Activated CD8-positive, alpha-beta T cell treated with anti-CD3 and anti-CD28 coated beads for 36 hours (primary cell): ENCODE data around the gene ITGA3. TPM values are rescaled to one million over a fixed set of nuclear protein-coding genes. Genes with fewer than 3 reads are reported as not detected.

Source experiments
- ATAC-seq: fragments of 200-7000 bp; cut with Tn5 transposase; one replicate; pipeline ENCODE4 v1.10.0; 2021; ENCODE audit warnings: mild to moderate bottlenecking, moderate library complexity
- CTCF ChIA-PET: fragments of 350-600 bp; sonication (Branson Sonifier 250); formaldehyde crosslinking; loops from one replicate; lab custom pipeline; 2021; ENCODE audit warnings: antibody characterized with exemption; lab: Charles Lee
- POLR2A ChIA-PET: fragments of 350-600 bp; sonication (Branson Sonifier 250); formaldehyde crosslinking; loops from one replicate; lab custom pipeline; 2021; ENCODE audit warnings: antibody characterized with exemption; lab: Charles Lee
- DNase-seq: peaks from one replicate; pipeline ENCODE4 v3.0.0-alpha.2; 2020
- H3K27ac Mint-ChIP-seq: one replicate; pipeline ENCODE4 v1.8.0; 2021; ENCODE audit warnings: mild to moderate bottlenecking, mixed read lengths
- H3K27me3 Mint-ChIP-seq: one replicate; pipeline ENCODE4 v1.8.0; 2021; ENCODE audit warnings: mixed read lengths
- H3K36me3 Mint-ChIP-seq: one replicate; pipeline ENCODE4 v1.8.0; 2021; ENCODE audit warnings: low read depth, mixed read lengths
- H3K4me1 Mint-ChIP-seq: one replicate; pipeline ENCODE4 v1.8.0; 2021; ENCODE audit warnings: low read depth, mixed read lengths
- H3K4me3 Mint-ChIP-seq: one replicate; pipeline ENCODE4 v1.8.0; 2021; ENCODE audit warnings: mild to moderate bottlenecking, moderate library complexity, mixed read lengths
- H3K9me3 Mint-ChIP-seq: one replicate; pipeline ENCODE4 v1.8.0; 2021; ENCODE audit warnings: mixed read lengths
- intact Hi-C: fragments of 100-400 bp; cut with micrococcal nuclease; formaldehyde crosslinking; loops from one replicate; pipeline ENCODE4 v1.10.0; 2022
- total RNA-seq, 2 experiments: library from RNA; stranded (reverse); gene quantifications; one replicate each; pipeline ENCODE4 v1.2.3, GENCODE V29; 2021
- TF ChIP-seq, protein P1 (sequence below): fragments of 200-600 bp; IDR thresholded peaks from one replicate; pipeline ENCODE4 v1.8.0; 2022; ENCODE audit warnings: antibody characterized with exemption, mild to moderate bottlenecking

ITGA3 gene
- total RNA-seq, 2 experiments from 2014 or later = 4.2 to 7.2 TPM

DNA sequence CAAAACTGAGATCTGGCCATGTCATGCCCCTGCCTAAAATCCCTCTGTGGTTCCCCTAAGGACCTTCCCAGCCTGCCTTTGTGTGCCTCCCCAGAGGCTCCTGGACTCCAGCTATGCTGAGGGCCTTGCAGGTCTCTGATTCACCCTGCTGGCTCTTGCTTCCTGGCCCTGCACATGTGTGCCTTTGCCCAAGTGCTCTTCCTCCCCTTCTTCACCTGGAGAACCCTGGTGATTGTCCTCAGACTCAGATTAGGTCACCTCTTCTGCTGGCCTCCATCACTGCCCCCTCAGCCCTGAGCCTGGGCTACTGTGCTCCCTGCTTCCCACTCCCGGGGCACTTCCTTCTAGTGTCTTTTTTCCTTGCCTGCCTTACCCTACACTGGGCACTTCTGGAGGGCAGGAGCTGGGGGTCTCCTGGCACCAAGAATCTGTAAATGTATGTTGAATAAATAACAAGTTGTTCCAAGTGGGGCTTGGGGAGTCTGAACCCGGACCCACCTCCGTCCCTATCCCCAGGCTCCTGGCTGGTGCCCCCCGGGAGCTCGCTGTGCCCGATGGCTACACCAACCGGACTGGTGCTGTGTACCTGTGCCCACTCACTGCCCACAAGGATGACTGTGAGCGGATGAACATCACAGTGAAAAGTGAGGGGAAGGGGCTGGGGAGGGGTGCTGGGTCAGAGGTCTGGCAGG lies 7.8 kb downstream of the ITGA3 start:
- no peak for ATAC-seq

DNA sequence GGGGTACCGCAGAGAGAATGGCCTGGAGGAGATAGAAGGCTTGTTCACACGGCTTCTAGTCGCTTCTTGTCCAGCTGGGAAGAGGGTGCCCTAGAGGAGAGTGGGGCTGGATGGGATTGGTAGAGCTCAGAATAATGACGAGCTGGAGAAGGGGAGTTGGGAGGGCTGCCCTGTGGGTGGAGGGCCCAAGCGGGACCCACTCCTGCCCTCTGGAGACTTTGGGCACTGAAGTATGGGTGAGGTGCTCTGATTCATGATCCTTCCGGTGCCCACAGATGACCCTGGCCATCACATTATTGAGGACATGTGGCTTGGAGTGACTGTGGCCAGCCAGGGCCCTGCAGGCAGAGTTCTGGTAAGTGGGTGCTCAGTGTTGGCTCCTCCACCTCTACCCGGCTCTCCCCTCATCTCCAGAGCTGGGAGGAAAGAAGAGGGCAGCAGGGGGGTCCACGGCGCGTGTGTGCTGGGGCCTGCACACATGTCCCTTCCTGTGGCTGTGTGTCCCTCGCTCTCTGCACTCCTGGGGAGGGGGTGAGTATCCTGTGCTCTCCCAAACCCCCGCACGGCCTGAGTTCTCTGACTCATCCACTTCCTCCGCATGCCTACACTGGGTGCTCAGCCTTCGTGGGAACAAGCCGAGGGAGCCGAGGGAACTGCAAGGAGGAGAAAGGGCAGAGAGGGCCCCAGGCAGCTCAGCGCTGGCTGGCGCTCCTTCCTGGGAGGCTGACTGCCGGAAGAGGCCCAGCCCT lies 8.5 kb downstream of the ITGA3 start:
- Mint-ChIP-seq H3K4me3 (no peak overlapping the region), H3K36me3 (no peaks in the 10 kb centered on the region), H3K27me3 (no peaks in the 10 kb centered on the region), H3K4me1 (no peaks in the 10 kb centered on the region), H3K9me3 (no peaks in the 10 kb centered on the region), H3K27ac (no peak overlapping the region)
- TF ChIP-seq, protein P1, sequence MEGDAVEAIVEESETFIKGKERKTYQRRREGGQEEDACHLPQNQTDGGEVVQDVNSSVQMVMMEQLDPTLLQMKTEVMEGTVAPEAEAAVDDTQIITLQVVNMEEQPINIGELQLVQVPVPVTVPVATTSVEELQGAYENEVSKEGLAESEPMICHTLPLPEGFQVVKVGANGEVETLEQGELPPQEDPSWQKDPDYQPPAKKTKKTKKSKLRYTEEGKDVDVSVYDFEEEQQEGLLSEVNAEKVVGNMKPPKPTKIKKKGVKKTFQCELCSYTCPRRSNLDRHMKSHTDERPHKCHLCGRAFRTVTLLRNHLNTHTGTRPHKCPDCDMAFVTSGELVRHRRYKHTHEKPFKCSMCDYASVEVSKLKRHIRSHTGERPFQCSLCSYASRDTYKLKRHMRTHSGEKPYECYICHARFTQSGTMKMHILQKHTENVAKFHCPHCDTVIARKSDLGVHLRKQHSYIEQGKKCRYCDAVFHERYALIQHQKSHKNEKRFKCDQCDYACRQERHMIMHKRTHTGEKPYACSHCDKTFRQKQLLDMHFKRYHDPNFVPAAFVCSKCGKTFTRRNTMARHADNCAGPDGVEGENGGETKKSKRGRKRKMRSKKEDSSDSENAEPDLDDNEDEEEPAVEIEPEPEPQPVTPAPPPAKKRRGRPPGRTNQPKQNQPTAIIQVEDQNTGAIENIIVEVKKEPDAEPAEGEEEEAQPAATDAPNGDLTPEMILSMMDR = no peak
- ChIA-PET CTCF (interaction anchor here (0.6 to 1.4 kb wide), 4 partner anchors 8 to 1311 kb away, joined by 3 read pairs; no protein-coding TSS in a partner anchor), POLR2A (no interaction called here)
- intact Hi-C loops = no loop called here
- DNase-seq (no peak), ATAC-seq (no peak)

More for the DNA sequence above, 7.8 kb downstream of the ITGA3 start:
- Mint-ChIP-seq H3K9me3 (no peaks in the 10 kb centered on the region), H3K27ac (no peak overlapping the region), H3K4me1 (no peaks in the 10 kb centered on the region), H3K4me3 (no peak overlapping the region), H3K36me3 (no peaks in the 10 kb centered on the region), H3K27me3 (no peaks in the 10 kb centered on the region)
- POLR2A ChIA-PET = no interaction called here
- no peak for DNase-seq
- CTCF ChIA-PET = interaction anchor here (0.6 to 1.2 kb wide), 3 partner anchors 10 to 1312 kb away, joined by 3 read pairs; no protein-coding TSS in a partner anchor
- TF ChIP-seq, protein P1 = no peak
- intact Hi-C loops = no loop called here

DNA sequence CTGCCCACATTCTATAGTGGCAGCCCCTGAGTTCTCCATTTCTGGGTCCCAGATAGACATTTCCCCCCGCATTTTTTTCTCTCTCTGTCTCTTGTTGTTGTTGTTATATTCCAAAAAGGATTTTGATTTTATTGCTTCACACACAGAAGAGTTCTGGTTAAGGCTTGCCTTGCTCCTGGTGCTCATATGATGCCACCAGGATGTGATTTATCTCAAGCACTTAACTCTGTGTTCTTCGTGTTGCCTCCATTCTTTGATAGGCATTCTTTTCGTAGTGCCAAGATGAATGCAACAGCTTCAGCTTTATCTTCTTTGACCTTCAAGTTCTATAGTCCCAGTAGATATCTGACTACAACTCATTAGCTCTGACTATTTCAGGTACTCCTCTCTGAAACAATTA lies 9.1 kb downstream of the ITGA3 start:
- Mint-ChIP-seq H3K27ac (no peak overlapping the region), H3K36me3 (no peaks in the 10 kb centered on the region), H3K27me3 (no peaks in the 10 kb centered on the region), H3K4me3 (no peak overlapping the region), H3K9me3 (no peaks in the 10 kb centered on the region), H3K4me1 (no peaks in the 10 kb centered on the region)
- ATAC-seq (no peak), DNase-seq (no peak)
- ChIA-PET POLR2A (no interaction called here), CTCF (interaction anchor here (1.4 kb wide), 1 partner anchor 9 kb away, joined by 3 read pairs; no protein-coding TSS in a partner anchor)
- TF ChIP-seq, protein P1 = no peak
- intact Hi-C loops = no loop called here

DNA sequence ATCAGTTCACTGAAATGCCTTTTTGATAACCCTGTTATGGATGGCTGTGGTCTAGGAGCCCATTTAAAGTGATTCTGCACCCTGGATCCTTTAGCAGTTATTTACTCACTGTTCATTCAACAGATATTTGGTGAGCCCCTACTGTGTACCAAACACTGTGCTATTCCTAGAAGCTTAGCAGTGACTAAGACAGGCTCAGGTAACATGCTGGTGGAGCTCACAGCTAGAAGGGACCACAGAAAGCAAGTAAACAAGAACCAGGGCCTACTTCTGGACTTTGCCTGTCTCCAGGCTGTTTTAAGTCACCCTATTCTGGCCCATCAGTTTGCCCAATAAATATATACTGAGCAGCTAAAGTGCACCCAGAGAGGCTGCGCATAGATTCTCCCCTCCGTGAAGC lies 11.1 kb downstream of the ITGA3 start:
- POLR2A ChIA-PET = interaction anchor here (0.5 to 1.2 kb wide), 3 partner anchors 8 to 391 kb away, joined by 3 to 4 read pairs (median 3); no protein-coding TSS in a partner anchor
- CTCF ChIA-PET = interaction anchor here (0.9 to 1.8 kb wide), 7 partner anchors 10 to 41 kb away, joined by 3 to 7 read pairs (median 4); no protein-coding TSS in a partner anchor
- no peaks in the 10 kb centered on the region for H3K27me3 Mint-ChIP-seq
- intact Hi-C loops = no loop called here
- no peak for DNase-seq
- H3K36me3 Mint-ChIP-seq = peaks cover 8% of the 10 kb centered on the region
- TF ChIP-seq, protein P1 = no peak
- no peak overlapping the region for H3K27ac Mint-ChIP-seq
- peaks cover 2% of the 10 kb centered on the region for H3K9me3 Mint-ChIP-seq
- no peak for ATAC-seq
- H3K4me1 Mint-ChIP-seq = no peaks in the 10 kb centered on the region
- no peak overlapping the region for H3K4me3 Mint-ChIP-seq
